Glutamatergic neuron (in vitro differentiated cells): ENCODE data around the gene RGPD3. TPM values are rescaled to one million over a fixed set of nuclear protein-coding genes. Genes with fewer than 3 reads are reported as not detected.
"Not testable (repeated sequence)": the region's sequence is repeated elsewhere in the genome, so short reads cannot be mapped to it uniquely, and the experiment has no call there.

Experiments
- DNase-seq: peaks from one replicate; pipeline ENCODE4 v3.0.0; 2022
- H3K27ac Mint-ChIP-seq: one replicate; pipeline ENCODE4 v1.8.0; 2020; ENCODE audit warnings: mild to moderate bottlenecking, mixed read lengths, inconsistent platforms; ENCODE audit not compliant: unreplicated experiment
- H3K27me3 Mint-ChIP-seq: one replicate; pipeline ENCODE4 v1.8.0; 2020; ENCODE audit warnings: mild to moderate bottlenecking, moderate library complexity, mixed read lengths, inconsistent platforms; ENCODE audit not compliant: unreplicated experiment
- H3K36me3 Mint-ChIP-seq: one replicate; pipeline ENCODE4 v1.8.0; 2020; ENCODE audit warnings: mild to moderate bottlenecking, mixed read lengths, inconsistent platforms; ENCODE audit not compliant: unreplicated experiment
- H3K4me1 Mint-ChIP-seq: one replicate; pipeline ENCODE4 v1.8.0; 2020; ENCODE audit warnings: mild to moderate bottlenecking, low read depth, mixed read lengths, inconsistent platforms; ENCODE audit not compliant: unreplicated experiment
- H3K4me3 Mint-ChIP-seq: one replicate; pipeline ENCODE4 v1.8.0; 2020; ENCODE audit warnings: mild to moderate bottlenecking, mixed read lengths, inconsistent platforms; ENCODE audit not compliant: unreplicated experiment
- H3K9me3 Mint-ChIP-seq: one replicate; pipeline ENCODE4 v1.8.0; 2020; ENCODE audit warnings: mild to moderate bottlenecking, moderate library complexity, mixed read lengths, inconsistent platforms; ENCODE audit not compliant: unreplicated experiment
- total RNA-seq: library from RNA; stranded (reverse); fragmentation: NEBNext Ultra II Directional; extraction: Animal tissue kit (Norgen Biotek cat#: 25700); gene quantifications from one replicate; pipeline ENCODE4 v1.2.1, GENCODE V29; 2021; ENCODE audit not compliant: unreplicated experiment

Gene RGPD3
- total RNA-seq, 1 donor from 2014 or later, result 0.27 TPM

GRCh38 chr2:106508660-106509373, 40.6 kb upstream of the RGPD3 start:
- not testable (repeated sequence) for H3K4me3 Mint-ChIP-seq, H3K36me3 Mint-ChIP-seq, H3K4me1 Mint-ChIP-seq, H3K27ac Mint-ChIP-seq, H3K27me3 Mint-ChIP-seq, DNase-seq, H3K9me3 Mint-ChIP-seq

DNA sequence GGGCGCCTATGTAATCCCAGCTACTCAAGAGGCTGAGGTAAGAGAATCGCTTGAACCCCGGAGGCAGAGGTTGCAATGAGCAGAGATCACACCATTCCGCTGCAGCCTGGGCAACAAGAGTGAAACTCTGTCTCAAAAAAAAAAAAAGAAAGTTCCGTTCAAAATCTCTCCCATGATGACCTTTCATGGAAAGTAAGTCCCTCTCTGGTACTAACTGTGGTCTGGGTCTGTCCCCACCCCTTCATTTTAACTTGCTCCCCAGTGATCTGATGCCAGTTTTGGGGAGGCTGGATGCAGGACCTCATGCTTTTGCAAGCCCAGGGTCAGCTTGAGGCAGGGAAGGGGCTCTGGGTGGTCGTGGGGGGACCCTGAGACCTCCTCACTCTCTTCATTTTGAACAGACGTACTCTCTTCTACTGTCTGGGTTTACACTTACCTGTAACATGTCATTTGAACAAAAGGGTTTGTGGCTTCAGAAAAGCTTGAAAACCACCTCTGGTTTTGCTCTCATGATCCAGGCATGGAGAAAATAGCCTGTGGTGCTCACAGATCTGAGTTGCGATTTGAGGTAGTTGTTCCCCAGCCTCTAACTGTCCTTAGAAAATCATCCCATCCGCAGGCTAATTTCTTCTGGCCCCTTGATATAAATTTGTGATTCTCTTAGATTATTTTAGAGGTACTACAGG, 37.9 kb upstream of the RGPD3 start:
- not testable (repeated sequence) for H3K9me3 Mint-ChIP-seq, H3K4me3 Mint-ChIP-seq, H3K27me3 Mint-ChIP-seq, H3K36me3 Mint-ChIP-seq, H3K27ac Mint-ChIP-seq, H3K4me1 Mint-ChIP-seq, DNase-seq

- H3K27ac Mint-ChIP-seq, H3K4me3 Mint-ChIP-seq, H3K36me3 Mint-ChIP-seq, H3K27me3 Mint-ChIP-seq, H3K9me3 Mint-ChIP-seq, H3K4me1 Mint-ChIP-seq, DNase-seq: not testable (repeated sequence)
These were observed 36.6 kb upstream of the RGPD3 start for GRCh38 chr2:106504787-106505186.

- H3K27ac Mint-ChIP-seq, H3K4me3 Mint-ChIP-seq, H3K36me3 Mint-ChIP-seq, DNase-seq, H3K9me3 Mint-ChIP-seq, H3K4me1 Mint-ChIP-seq, H3K27me3 Mint-ChIP-seq: not testable (repeated sequence)
These were observed 36.0 kb upstream of the RGPD3 start for GRCh38 chr2:106504192-106504591.

- not testable (repeated sequence) for DNase-seq, H3K36me3 Mint-ChIP-seq
These were observed 34.1 kb upstream of the RGPD3 start for GRCh38 chr2:106502351-106502750.

GRCh38 chr2:106500350-106500749, 32.1 kb upstream of the RGPD3 start:
- DNase-seq, H3K27ac Mint-ChIP-seq, H3K4me3 Mint-ChIP-seq, H3K9me3 Mint-ChIP-seq, H3K4me1 Mint-ChIP-seq, H3K27me3 Mint-ChIP-seq, H3K36me3 Mint-ChIP-seq: not testable (repeated sequence)

More at GRCh38 chr2:106502351-106502750, 34.1 kb upstream of the RGPD3 start:
- H3K4me3 Mint-ChIP-seq, H3K9me3 Mint-ChIP-seq, H3K27me3 Mint-ChIP-seq, H3K4me1 Mint-ChIP-seq, H3K27ac Mint-ChIP-seq: not testable (repeated sequence)

- H3K27ac Mint-ChIP-seq, H3K4me1 Mint-ChIP-seq, H3K9me3 Mint-ChIP-seq: not testable (repeated sequence)
These were observed 30.3 kb upstream of the RGPD3 start for GRCh38 chr2:106498549-106498948.

GRCh38 chr2:106492913-106493312, 24.7 kb upstream of the RGPD3 start:
- not testable (repeated sequence) for H3K4me1 Mint-ChIP-seq, H3K4me3 Mint-ChIP-seq, H3K36me3 Mint-ChIP-seq, H3K27ac Mint-ChIP-seq, H3K9me3 Mint-ChIP-seq, H3K27me3 Mint-ChIP-seq, DNase-seq

More at GRCh38 chr2:106498549-106498948, 30.3 kb upstream of the RGPD3 start:
- not testable (repeated sequence) for H3K4me3 Mint-ChIP-seq, DNase-seq, H3K27me3 Mint-ChIP-seq, H3K36me3 Mint-ChIP-seq

DNA sequence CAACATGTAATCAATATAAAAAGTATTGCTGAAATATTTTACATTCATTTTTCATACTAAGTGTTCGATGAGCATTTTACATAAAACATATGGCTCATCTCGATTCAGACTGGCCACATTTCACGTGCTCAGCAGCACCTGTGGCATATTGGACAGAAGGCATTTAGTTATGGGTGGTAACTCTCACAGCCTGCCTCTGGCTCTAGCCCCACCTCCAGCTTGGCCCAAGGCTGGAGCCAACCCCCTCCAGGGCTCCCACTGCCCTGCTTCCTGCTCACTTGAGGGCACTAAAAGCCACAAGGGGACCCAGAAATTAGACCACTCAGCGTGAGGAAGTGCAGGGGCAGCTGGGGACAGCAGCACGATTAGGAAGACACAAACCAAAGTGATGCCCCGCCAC, 24.2 kb upstream of the RGPD3 start:
- not testable (repeated sequence) for H3K27me3 Mint-ChIP-seq, H3K4me3 Mint-ChIP-seq, H3K9me3 Mint-ChIP-seq, H3K4me1 Mint-ChIP-seq, DNase-seq, H3K36me3 Mint-ChIP-seq, H3K27ac Mint-ChIP-seq

DNA sequence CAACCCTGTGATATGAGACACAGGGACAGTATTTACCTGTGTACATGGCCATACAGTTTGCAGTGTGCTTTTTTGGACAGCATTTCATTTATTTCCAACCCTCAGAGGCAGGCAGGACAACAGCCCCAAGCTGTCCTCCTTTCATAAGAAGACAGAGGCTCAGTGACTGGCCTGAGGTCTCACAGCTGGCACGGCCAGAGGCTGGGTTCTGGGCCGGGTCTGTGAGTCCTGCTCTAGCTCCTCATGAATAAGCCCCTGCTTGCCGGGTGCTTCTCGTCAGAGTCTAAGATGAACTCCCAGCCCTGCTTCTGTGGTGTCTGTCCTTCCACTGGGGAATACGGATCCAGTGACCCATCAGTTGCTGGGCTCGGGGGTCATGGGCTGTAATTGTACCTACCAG, 21.5 kb upstream of the RGPD3 start:
- not testable (repeated sequence) for H3K4me1 Mint-ChIP-seq, H3K27me3 Mint-ChIP-seq, DNase-seq, H3K36me3 Mint-ChIP-seq, H3K27ac Mint-ChIP-seq, H3K4me3 Mint-ChIP-seq, H3K9me3 Mint-ChIP-seq

GRCh38 chr2:106487386-106488191, 19.4 kb upstream of the RGPD3 start:
- peak; percentile 26 for DNase-seq
- H3K27ac Mint-ChIP-seq, H3K4me1 Mint-ChIP-seq, H3K36me3 Mint-ChIP-seq, H3K9me3 Mint-ChIP-seq, H3K27me3 Mint-ChIP-seq: not testable (repeated sequence)
- peak overlapping the region; percentile 34 for H3K4me3 Mint-ChIP-seq
